K562 (cell line): ENCODE results near the gene SCAMP1. TPM values are rescaled to one million over a fixed set of nuclear protein-coding genes. Genes with fewer than 3 reads are reported as not detected.

ENCODE experiments used
- ATAC-seq: fragments of 200-7000 bp; cut with Tn5 transposase; 3 replicates; pipeline ENCODE4 v1.9.1; 2020; ENCODE audit warnings: moderate library complexity
- BruUV-seq: library from RNA; stranded (reverse); fragments of 400-500 nt; replicated peaks from 2 replicates; lab custom pipeline; 2021; lab: Mats Ljungman, UMichigan
- CTCF ChIA-PET: fragments of 300-600 bp; formaldehyde crosslinking; extraction: SDS; loops from one replicate; lab custom pipeline; 2021; ENCODE audit warnings: low intra/inter-chr PET ratio; lab: Yijun Ruan, JAX
- POLR2A ChIA-PET: fragments of 300-600, 350-650 bp; sonication (Branson Sonifier 250); formaldehyde crosslinking; extraction: SDS; loops from one replicate; lab custom pipeline; 2021; ENCODE audit warnings: antibody characterized with exemption, inconsistent platforms; lab: Yijun Ruan, JAX
- DNase-seq, 4 experiments: peaks; one replicate each; pipeline versions ENCODE4 v3.0.0 to v3.0.0-alpha.2; 2011 to 2018; ENCODE audit warnings: low spot score in 3 of 4, mixed read lengths in 3 of 4; ENCODE audit errors: extremely low read depth in 1 of 4
- FAIRE-seq: peaks from 2 replicates; lab custom pipeline; 2011; peaks lifted over from hg19 to GRCh38; lab: Jason Lieb, UNC
- H2AFZ ChIP-seq: 2 replicates; pipeline ENCODE4 v1.6.0; 2011; ENCODE audit warnings: low read depth, low read length, control low read depth, inconsistent platforms
- H3K27ac ChIP-seq: fragments of 200-600 bp; 3 replicates; pipeline ENCODE4 v1.8.0; 2011; ENCODE audit warnings: low read depth, mild to moderate bottlenecking, control low read depth, inconsistent platforms, low read length, moderate library complexity, mixed read lengths; ENCODE audit errors: extremely low read depth
- H3K27me3 ChIP-seq, 2 experiments: fragments of 300-600 bp in 1 of 2; 2 replicates in 1 of 2; 3 replicates in 1 of 2; pipeline versions ENCODE4 v1.6.0 to v1.8.0; 2011; ENCODE audit warnings: inconsistent platforms in 2 of 2, low read length in 2 of 2, mild to moderate bottlenecking in 1 of 2, mixed read lengths in 1 of 2, moderate library complexity in 1 of 2; ENCODE audit not compliant: control insufficient read depth in 2 of 2, insufficient read depth in 2 of 2
- H3K36me3 ChIP-seq: fragments of 300-600 bp; 3 replicates; pipeline ENCODE4 v1.8.0; 2011; ENCODE audit warnings: mild to moderate bottlenecking, low read length, inconsistent platforms; ENCODE audit not compliant: control insufficient read depth, insufficient read depth
- H3K4me1 ChIP-seq, 2 experiments: fragments of 200-600 bp in 1 of 2; replicated peaks in 1 of 2; 2 replicates in 1 of 2; 3 replicates in 1 of 2; pipeline versions ENCODE4 v1.5.1 to v1.8.0; 2011; ENCODE audit warnings: inconsistent platforms in 2 of 2, low read length in 2 of 2, mild to moderate bottlenecking in 1 of 2, mixed read lengths in 1 of 2, moderate library complexity in 1 of 2; ENCODE audit not compliant: control insufficient read depth in 2 of 2, insufficient read depth in 2 of 2
- H3K4me2 ChIP-seq: 2 replicates; pipeline ENCODE4 v1.6.1; 2011; ENCODE audit warnings: low read length, control low read depth, inconsistent platforms, mixed read lengths; ENCODE audit not compliant: insufficient read depth
- H3K4me3 ChIP-seq: fragments of 200-600 bp; sonication (generic), shearing (Covaris generic); 2 replicates; pipeline ENCODE4 v1.5.1; 2016; ENCODE audit warnings: control low read depth, inconsistent platforms
- H3K79me2 ChIP-seq: fragments of 200-600 bp; 3 replicates; pipeline ENCODE4 v1.8.0; 2011; ENCODE audit warnings: low read length, inconsistent platforms; ENCODE audit not compliant: control insufficient read depth, insufficient read depth
- H3K9ac ChIP-seq, 2 experiments: 2 replicates each; pipeline versions ENCODE4 v1.6.0 to v1.6.1; 2011; ENCODE audit warnings: low read depth in 2 of 2, low read length in 2 of 2, control low read depth in 1 of 2, inconsistent platforms in 1 of 2, mild to moderate bottlenecking in 1 of 2, mixed read lengths in 1 of 2; ENCODE audit not compliant: insufficient read depth in 1 of 2
- H3K9me1 ChIP-seq: one replicate; pipeline ENCODE4 v1.6.0; 2011; ENCODE audit warnings: inconsistent platforms, mild to moderate bottlenecking, low read length, moderate library complexity; ENCODE audit not compliant: control insufficient read depth, insufficient read depth
- H3K9me3 ChIP-seq: replicated peaks from 2 replicates; pipeline ENCODE4 v1.5.1; 2011; ENCODE audit warnings: low read depth, low read length, inconsistent platforms; ENCODE audit not compliant: control insufficient read depth, insufficient read depth
- H4K20me1 ChIP-seq: replicated peaks from 2 replicates; pipeline ENCODE4 v1.6.1; 2011; ENCODE audit warnings: low read length, inconsistent platforms, mixed read lengths; ENCODE audit not compliant: control insufficient read depth, insufficient read depth
- FOXJ2 ChIP-seq: fragments of 200-800 bp; sonication (Bioruptor generic); IDR thresholded peaks from 2 replicates; pipeline ENCODE4 v1.6.1; 2016; ENCODE audit warnings: missing genetic modification characterization, missing compliant biosample characterization
- HDAC3 ChIP-seq: fragments of 450-650 bp; IDR thresholded peaks from 2 replicates; pipeline ENCODE4 v1.6.1; 2018; ENCODE audit warnings: borderline replicate concordance, mild to moderate bottlenecking, moderate library complexity; ENCODE audit not compliant: partially characterized antibody
- HINFP ChIP-seq: fragments of 450-650 bp; conservative IDR thresholded peaks from 2 replicates; pipeline ENCODE4 v1.6.1; 2016; ENCODE audit warnings: missing genetic modification characterization, low read depth, mild to moderate bottlenecking, control low read depth, missing compliant biosample characterization
- MCM3 ChIP-seq: fragments of 450-650 bp; IDR thresholded peaks from 2 replicates; pipeline ENCODE4 v1.6.1; 2016
- MCM5 ChIP-seq: fragments of 450-650 bp; IDR thresholded peaks from 2 replicates; pipeline ENCODE4 v1.6.1; 2016; ENCODE audit warnings: low read depth
- RFX1 ChIP-seq: fragments of 450-650 bp; IDR thresholded peaks from 2 replicates; pipeline ENCODE4 v1.6.1; 2016; ENCODE audit warnings: mild to moderate bottlenecking, moderate library complexity
- USF2 ChIP-seq: sonication (generic); formaldehyde crosslinking; IDR thresholded peaks from 2 replicates; pipeline ENCODE4 v1.5.0; 2020; ENCODE audit warnings: missing genetic modification reagents
- ZBTB26 ChIP-seq: fragments of 450-650 bp; formaldehyde crosslinking; IDR thresholded peaks from 2 replicates; pipeline ENCODE4 v1.4.0; 2022; ENCODE audit warnings: missing genetic modification characterization
- ZBTB40 ChIP-seq, 2 experiments: fragments of 450-650 bp in 1 of 2; sonication (generic) in 1 of 2; formaldehyde crosslinking in 1 of 2; IDR thresholded peaks; 2 replicates each; pipeline versions ENCODE4 v1.7.1 to v1.9.0; 2016 to 2022; ENCODE audit warnings: inconsistent platforms in 1 of 2, mild to moderate bottlenecking in 1 of 2, missing genetic modification reagents in 1 of 2
- ZNF253 ChIP-seq: fragments of 250-450 bp; sonication (Bioruptor Pico); conservative IDR thresholded peaks from 2 replicates; pipeline ENCODE4 v1.6.1; 2021; ENCODE audit warnings: mild to moderate bottlenecking
- ZNF75A ChIP-seq: fragments of 450-650 bp; formaldehyde crosslinking; IDR thresholded peaks from 2 replicates; pipeline ENCODE4 v1.4.0; 2020; ENCODE audit warnings: mild to moderate bottlenecking
- WGBS: fragments of 100-300 bp; shearing (Covaris generic); methylation state at CpG from one replicate; pipeline ENCODE4 v1.1.6; 2016; ENCODE audit warnings: low coverage, mixed read lengths; ENCODE audit not compliant: insufficient coverage; ENCODE audit errors: missing lambda C conversion rate; 5-methylcytosine and 5-hydroxymethylcytosine counted together
- in situ Hi-C: fragments of 300-500 bp; cut with MboI; formaldehyde crosslinking; loops from 4 replicates; pipeline ENCODE4 v1.15.0; 2018; ENCODE audit warnings: inconsistent platforms, mixed read lengths
- intact Hi-C: fragments of 100-400 bp; cut with micrococcal nuclease; formaldehyde crosslinking; loops from 2 replicates; pipeline ENCODE4 v1.14.2; 2022
- polyA plus RNA-seq, 8 experiments: library from polyadenylated mRNA; depleted of rRNA in 4 of 8; stranded (reverse) in 5 of 8; unstranded in 3 of 8; fragments of >200 nt; fragmentation: Nextera tagmentation in 2 of 8; fragmentation: Illumina TruSeq in 1 of 8; extraction: Ambion mirVana in 2 of 8; extraction: Trizol in 1 of 8; gene quantifications; 2 replicates each; pipeline versions ENCODE4 v1.2.1 to v1.2.3, GENCODE V29; 2011 to 2014; ENCODE audit warnings: inconsistent platforms in 1 of 8, missing spikeins in 1 of 8
- total RNA-seq, 7 experiments: library from RNA; depleted of rRNA in 6 of 7; stranded (reverse); fragments of >200 nt in 6 of 7; fragmentation: Illumina TruSeq in 2 of 7; extraction: Trizol in 2 of 7; gene quantifications; 2 replicates each; pipeline versions ENCODE4 v1.2.1 to v1.2.3, GENCODE V29; 2011 to 2021; ENCODE audit warnings: low replicate concordance in 1 of 7

The SCAMP1 gene
- total and polyA plus RNA-seq, 9 of the 15 experiments (the other 6 are each of a cell fraction or from before 2014, with no cell fraction given): 5.4 to 23.9 (median 13.8) TPM

GRCh38 chr5:78335976-78336375 is 24.4 kb upstream of the SCAMP1 start:
- FAIRE-seq (no peak), DNase-seq (no peak), ATAC-seq (no peak)
- no peak overlapping the region for H3K9ac ChIP-seq
- no peak overlapping the region for H2AFZ ChIP-seq
- no peaks in the 10 kb centered on the region for H3K79me2 ChIP-seq
- H3K27ac ChIP-seq: no peak overlapping the region
- CTCF ChIA-PET: no interaction called here
- intact Hi-C loops: no loop called here
- in situ Hi-C loops: no loop called here
- H3K4me3 ChIP-seq: no peak overlapping the region
- H3K36me3 ChIP-seq: no peaks in the 10 kb centered on the region
- no peaks in the 10 kb centered on the region for H3K9me3 ChIP-seq
- no TSS peak for BruUV-seq
- H3K27me3 ChIP-seq: no peaks in the 10 kb centered on the region
- POLR2A ChIA-PET: no interaction called here
- H3K4me2 ChIP-seq: no peak overlapping the region
- WGBS: 16% methylated on average over 2 of the region's 2 CpGs
- no peaks in the 10 kb centered on the region for H3K4me1 ChIP-seq
- no peaks in the 10 kb centered on the region for H4K20me1 ChIP-seq
- no peaks in the 10 kb centered on the region for H3K9me1 ChIP-seq
- TF ChIP-seq ZBTB26 (CRISPR knock-in tag) (no peak), RFX1 (peak; percentile 28), HDAC3 (no peak), ZNF253 (CRISPR knock-in tag) (no peak), MCM5 (no peak), ZBTB40 (IDR thresholded peaks at IDR 0.05) (peak; percentile 78), ZBTB40 (CRISPR knock-in tag; IDR thresholded peaks at IDR 0.05) (no peak), FOXJ2 (tag) (peak; percentile 87), MCM3 (no peak), HINFP (tag) (no peak), ZNF75A (CRISPR knock-in tag) (no peak), USF2 (no peak)
